ENCODE results near the gene ABCD4.

ABCD4 gene

DNA sequence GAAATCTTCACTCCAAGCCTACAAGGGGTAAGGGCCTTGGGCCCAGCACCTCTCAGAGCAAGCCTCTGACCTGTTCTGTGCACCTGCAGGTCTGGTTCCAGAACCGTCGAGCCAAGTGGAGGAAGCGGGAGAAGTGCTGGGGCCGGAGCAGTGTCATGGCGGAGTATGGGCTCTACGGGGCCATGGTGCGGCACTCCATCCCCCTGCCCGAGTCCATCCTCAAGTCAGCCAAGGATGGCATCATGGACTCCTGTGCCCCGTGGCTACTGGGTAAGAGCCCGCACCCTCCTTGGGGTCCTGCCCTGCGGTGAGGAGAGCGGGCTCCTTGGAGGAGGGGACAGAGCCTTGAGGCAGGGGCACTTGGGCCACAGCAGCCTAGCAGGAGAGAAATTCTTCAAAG is 43.2 kb downstream of the ABCD4 start:
- no peak for DNase-seq (ENCODE audit: low read depth, low spot score)

DNA sequence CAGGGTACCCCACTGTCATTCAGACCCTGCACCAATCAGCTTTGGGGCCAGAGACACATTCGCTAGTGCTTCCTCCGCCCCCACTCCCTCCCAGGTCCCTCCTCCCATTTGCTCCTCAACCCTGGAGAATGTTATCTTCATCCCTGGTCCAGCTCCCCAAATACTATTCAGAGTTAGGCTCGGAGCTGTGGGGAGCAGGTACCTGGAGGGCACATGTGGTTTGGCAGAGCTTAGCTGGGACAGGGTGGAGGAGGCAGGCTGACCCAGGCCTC is 44.0 kb downstream of the ABCD4 start:
- no peak for DNase-seq (ENCODE audit: low read depth, low spot score)

DNA sequence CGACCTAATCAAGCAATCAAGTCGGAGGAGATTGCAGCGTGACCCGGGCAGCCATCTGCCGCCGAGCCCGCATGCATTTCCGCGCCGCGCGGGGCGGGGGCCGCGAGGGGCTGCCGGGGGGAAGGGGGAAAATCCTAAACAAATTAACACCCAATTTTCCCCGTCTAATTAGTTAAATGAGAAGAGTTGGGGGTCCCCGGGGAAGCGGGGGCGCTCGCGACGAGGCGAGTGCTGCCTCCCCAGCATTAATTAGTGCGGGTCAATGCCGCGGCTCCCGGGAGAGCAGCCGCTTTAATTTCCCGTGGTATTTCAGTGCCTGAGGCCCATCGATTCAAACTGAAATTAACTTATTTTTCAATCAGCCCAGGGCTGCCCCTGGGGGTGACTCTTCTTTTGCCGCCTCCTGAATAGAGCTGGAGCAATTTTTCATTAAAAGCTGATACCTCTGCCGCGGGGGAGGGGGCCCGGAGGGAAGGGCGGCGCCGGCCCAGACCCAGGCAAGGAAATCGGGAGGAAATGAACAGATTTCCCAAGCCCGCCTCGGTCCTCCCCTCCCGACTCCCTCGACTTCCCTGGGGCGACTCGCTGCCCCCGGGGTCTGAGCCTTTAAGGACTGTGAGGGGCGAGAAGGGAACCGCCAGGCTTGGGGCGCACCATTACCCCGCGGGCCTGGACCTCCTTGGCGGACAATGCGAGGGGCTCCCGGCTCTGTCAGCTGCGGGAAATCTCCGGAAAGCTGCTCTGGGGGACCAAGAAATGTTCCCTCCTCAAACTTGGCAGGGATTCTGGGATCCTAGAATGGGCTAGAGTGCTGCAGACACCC is 44.6 kb downstream of the ABCD4 start:
- peak; percentile 8 for DNase-seq (ENCODE audit: low read depth, low spot score)

DNA sequence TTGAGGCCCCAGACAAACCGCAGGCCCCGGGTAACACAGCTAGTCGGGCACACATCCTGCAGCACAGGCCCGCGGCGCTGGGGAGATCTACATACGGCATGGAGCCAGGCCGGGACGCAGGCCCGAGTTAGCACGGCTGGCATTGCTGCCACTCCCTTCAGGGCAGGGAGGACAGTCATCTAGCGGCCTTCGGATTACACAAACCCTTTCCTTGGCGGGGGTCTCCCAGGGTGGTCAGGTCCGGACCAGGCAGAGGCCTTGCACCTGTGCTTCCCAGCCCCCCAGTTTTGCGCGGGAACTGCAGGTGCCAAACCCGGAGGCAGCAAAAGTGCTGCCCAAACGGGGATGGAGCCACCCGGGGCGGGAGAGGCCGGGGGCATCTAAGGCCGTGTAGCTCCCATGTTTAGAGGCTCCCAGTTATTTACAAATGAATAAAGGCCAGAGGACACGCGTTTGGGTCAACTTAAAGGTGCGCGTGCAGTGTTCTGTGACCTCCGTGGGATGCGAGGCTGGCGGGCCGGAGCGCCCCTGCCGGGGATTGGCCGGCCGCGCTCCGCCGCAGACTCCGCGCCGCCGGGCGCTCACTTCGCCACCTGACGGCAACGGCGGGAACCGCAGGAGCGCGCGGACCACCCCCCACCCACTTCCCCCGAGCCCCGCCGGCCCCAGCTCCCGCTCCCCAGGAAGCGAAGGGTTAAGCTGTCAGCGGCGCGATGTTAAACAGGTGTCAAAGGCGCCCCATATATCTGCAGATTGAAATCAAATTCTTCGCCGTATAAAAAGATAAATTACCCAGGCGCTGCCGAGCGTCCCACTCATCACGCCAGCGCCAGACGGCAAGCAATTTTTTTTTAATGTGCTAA is 45.4 kb downstream of the ABCD4 start:
- peak; percentile 68 for DNase-seq (ENCODE audit: low read depth, low spot score)

DNA sequence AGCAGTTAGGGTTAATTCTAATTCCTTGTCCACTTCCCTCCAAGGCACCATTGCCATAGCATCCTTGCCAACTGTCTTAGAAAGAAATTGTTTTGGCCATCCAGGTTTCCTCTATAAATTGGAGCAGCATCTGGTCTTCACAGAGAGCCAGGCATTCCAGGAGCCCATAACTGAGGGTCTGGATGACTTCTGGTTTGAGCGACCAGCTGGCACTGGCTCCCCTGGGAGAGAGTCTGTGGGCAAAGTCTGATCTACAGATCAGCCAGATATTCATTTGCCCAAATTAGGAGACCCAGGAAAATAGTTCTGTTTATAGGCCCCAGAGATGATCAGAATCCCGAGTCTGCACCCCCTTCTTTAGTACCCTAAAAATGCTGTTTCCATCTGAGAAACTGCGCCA is 47.5 kb downstream of the ABCD4 start:
- no peak for DNase-seq (ENCODE audit: low read depth, low spot score)

DNA sequence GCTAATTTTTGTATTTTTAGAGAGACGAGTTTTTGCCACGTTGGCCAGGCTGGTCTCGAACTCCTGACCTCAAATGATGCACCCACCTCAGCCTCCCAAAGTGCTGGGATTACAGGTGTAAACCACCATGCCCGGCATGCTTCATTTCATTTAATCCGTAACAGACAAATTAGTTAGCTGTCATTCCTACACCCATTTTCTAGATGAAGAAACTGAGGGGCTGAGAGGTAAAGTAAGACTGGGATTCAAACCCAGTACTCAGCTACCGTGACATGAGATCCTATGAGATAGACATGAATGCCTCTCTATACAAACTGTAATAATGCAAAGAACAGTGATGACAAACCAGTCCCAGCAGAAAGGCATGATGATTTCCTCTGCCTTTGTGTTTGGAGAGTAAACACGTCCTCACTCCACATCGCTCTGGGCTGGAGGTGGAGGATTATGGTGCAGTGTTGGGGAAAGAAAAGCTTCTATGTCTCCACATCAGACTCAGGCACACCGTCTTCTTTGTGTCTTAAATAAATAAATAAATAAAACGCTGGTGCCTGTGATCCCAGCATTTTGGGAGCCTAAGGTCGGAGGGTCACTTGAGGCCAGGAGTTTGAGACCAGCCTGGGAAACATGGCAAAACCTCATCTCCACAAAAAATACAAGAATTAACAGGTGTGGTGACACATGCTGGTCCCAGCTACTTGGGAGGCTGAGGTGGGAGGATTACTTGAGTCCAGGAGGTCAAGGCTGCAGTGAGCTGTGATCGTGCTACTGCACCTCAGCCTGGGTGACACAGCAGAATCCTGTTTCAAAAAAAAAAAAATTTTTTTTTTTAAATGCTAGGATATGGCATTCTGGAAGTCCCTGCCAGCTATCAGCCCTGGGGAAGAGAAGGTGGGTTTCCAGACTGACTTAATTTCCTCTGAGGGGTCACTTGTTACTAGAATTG is 53.0 kb downstream of the ABCD4 start:
- no peak for DNase-seq (ENCODE audit: low read depth, low spot score)

DNA sequence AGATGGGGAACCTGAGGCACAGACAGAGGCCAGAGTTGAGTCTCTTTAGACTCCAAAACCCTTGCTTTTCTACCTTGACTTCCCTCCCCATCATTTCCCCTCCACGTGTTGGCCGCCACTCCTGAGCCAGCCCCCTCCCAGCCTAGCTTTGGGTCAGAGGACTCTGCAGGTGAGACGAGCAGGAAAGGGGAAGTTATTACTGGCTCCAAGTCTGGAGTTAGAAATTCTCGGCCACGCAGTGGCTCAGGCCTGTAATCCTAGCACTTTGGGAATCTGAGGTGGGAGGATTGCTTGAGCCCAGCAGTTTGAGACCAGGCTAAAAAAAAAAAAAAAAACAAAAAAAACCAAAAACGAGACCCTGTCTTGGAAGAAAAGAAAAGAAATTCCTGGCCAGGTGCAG is 54.7 kb downstream of the ABCD4 start:
- no peak for DNase-seq (ENCODE audit: low read depth, low spot score)

DNA sequence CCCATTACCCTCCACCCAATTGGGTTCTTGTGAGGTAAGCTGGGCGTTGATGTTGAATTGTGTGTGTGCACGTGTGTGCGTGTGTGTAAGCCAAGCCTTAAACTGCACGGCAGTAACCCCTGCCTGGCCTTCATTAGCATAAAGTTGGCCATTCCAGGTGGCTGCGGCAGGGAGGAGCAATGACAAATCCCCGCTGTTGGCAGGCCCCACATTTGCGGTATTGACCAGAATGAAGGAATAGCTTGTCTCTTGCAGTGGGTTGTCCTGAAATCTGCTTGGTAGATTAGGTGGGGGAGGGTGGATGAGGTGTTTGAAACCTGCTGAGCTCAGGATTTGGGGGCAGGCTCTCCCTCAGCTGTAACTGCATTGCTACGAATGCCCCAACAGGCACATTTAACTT is 56.2 kb downstream of the ABCD4 start:
- DNase-seq (ENCODE audit: low read depth, low spot score): no peak

DNA sequence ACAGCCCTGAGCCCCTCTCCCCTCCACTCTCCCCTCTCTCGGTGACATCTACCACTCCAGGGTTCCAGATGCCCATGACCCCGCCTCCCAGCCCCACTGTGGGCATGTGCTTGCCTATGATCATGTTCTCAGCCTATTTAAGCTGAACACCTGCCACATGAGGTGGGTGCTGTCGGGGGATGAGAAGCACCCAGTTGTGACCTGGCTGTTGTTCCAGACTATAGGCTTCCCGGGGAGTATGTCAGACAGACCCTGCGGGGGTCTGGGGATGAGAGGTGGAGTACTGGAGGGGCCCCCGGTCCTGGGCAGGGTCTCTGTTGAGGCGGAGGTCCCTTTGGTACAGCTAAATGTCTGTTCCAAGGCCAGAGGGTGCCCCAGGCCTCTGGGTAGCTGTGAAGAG is 57.4 kb downstream of the ABCD4 start:
- DNase-seq (ENCODE audit: low read depth, low spot score): no peak

DNA sequence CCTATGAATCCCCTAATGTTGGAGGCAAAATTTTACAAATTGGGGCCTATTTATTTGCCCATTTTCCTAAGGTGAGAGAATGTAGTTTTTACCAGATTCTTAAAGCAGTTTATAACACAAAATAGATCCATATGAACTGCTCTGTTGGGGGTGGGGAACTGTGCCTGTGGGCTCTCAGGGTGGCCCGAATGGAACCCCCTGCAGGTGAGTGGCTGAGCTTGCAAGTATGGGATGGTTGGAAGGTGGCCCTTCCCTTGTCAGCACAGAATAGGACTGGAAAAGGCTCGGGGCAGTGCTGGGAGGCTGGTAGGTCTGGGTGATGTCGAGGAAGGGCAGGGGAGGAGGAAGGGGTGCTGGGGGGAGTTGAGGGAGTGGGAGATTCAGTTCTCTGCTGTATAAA is 58.6 kb downstream of the ABCD4 start:
- DNase-seq (ENCODE audit: low read depth, low spot score): no peak

DNA sequence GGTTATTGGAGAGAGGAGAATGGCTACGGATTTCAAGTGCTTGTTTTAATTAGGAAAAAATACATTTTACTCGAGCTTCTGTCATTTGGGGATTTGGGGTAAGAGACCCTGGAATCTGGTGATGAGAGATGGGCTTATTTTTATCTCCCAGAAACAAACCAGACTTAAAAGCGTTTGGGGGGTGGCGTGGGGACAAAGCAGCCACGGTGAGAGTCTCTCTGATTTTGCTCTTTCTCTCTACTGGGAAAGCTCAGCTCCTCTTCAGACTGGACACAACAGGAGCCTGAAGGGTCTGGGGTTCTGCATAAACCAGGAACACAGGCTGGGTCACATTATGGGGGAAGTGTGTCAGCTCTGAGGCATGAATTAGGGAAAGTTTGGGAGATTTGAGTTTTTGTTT is 59.7 kb downstream of the ABCD4 start:
- no peak for DNase-seq (ENCODE audit: low read depth, low spot score)

DNA sequence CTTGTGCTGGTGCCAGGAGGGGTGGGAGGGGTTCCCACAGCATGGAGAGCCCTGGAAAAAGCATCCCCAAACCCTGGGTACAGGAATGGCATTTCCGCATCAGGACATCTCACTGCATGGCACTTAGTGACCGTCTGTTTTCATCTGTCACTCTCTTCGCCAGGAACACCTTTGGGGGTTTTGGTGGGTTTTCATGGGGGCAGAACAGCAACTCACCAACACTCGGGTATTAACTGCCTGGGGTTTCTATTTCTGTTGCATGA is 60.0 kb downstream of the ABCD4 start:
- no peak for DNase-seq (ENCODE audit: low read depth, low spot score)

DNA sequence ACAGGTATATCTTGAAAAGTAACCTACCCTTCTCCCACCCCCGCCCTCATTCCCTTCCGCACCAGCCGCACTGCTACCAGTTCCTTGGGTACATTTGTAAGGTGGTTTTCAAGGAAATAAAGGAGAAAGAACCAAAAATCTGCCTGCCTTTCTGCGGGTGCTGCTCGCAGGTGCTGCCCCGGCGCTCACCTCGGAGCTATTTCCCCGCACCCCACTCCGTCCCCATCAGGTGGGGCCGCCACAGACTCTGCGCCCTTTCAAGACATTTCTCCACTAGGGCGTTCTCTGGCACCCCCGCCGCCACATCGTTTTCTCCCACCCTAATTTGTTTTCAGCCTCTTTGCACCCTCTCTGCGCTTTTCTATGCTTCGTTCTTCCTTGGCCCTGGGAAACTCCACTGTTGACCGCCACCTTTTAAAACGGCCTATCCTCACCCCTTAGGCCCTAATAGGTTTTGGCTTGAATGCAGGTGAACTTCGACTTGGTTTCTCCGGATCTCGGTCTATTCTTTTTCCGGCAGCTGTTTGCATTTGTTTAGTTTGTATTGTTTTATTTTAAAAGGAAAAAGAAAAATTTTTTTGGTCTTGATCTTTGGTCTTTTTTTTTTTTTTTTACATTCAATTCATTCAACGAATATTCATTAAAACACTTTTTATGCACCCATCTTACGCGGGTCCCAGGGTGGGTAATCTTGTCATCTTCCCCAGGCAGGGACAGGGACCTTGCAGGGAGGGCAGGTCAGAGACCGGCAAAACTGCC is 60.5 kb downstream of the ABCD4 start:
- peak; percentile 18 for DNase-seq (ENCODE audit: low read depth, low spot score)

DNA sequence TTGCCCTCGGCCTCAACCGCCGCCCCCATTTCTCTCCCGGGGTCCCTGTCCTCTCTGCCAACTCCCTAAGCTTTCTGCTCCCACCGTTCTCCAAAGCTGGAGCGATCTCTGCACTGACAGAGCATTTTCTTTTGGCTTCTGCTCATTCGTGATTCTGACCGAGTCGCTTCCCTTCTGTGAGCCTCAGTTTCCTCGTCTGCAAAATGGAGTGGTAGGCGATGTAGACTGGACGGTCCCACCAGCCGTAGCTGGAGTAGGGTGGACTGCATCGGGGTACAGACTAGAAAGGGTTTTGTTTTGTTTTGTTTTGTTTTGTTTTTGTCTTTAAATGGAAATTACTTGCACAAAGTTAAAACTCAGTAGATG is 61.1 kb downstream of the ABCD4 start:
- peak; percentile 7 for DNase-seq (ENCODE audit: low read depth, low spot score)

DNA sequence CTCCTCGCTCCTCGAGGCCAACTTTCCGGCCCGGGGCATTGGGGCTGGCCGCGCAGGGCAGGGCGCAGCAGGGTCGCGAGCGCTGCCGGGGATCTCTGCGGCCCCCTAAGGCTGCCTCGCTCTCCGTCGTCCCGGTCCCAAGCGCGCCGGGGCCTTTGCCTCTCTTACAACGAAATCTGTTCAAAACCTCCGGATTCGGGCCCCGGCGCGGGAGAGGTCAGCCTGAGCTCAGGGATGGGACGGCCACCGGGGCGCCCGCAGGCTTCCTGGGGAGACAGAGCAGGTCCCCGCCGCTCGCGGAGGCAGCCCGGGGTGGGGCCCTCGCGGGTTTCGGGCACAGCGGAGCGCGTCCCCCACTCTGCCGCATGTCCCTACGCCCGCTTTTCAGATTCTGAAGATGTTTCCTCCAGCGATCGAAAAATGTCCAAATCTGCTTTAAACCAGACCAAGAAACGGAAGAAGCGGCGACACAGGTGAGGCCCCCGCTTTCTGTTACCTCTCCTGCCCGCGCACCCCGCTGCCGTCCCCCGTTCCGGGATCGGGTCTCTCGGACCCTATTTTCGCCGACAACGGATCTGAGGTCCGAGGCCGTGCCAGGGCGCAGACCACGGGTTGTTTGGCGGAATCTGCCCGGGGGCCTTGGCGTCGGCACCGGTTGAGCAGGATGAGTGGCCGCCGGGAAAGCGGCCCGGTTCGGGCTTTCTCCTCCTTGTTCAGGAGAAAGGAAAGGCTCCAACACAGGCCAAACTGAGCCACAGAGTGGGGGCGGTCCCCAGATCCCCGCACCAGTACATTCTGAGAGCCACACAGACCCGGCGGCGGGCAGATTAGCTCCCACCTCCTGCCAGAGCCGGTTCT is 61.7 kb downstream of the ABCD4 start:
- DNase-seq (ENCODE audit: low read depth, low spot score): peak; percentile 46

DNA sequence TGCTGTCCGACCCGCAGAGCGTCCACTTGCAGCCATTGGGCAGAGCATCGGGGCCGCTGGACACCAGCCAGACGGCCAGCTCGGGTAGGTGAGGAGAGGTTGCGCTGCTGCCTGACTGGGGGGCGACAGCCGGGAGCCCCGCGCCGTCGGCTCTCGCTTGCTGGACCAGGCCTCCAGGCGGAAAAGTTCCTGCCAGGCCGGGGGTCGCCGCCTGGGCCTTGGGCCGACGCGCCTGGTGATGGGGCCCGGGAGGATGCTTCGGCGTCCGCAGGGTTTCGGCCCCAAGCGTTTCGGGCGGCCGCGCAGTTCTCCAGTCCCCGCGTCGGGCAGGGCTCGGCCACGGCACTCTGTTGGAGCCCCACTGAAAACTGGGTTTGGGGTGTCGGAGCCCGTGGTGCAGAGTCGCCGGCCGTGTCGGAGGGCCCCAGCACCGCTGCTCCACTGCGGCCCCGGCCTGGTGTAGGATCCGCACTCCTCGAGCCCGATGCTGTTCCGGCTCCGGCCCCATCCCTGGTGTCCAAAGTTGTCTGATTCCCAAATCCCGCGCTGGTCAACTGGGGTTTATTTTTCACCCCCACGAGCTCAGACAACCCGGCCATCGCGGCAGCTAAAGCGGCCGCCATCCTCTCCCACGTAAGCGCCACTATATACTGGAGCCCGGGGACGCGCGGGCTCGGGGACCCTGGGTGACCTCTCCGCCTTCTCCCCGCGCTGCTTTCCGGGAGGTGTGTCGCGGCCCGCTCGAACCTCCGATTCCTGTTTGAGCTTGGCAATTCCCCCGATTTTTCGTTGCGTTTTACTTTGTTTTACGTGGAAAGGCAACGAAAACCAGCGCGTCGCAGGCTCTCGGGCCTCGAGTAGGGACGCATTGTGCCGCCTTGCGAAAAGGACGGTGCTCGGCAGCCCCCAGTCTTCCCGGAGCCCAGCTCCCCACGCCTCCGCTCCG is 62.6 kb downstream of the ABCD4 start:
- no peak for DNase-seq (ENCODE audit: low read depth, low spot score)

DNA sequence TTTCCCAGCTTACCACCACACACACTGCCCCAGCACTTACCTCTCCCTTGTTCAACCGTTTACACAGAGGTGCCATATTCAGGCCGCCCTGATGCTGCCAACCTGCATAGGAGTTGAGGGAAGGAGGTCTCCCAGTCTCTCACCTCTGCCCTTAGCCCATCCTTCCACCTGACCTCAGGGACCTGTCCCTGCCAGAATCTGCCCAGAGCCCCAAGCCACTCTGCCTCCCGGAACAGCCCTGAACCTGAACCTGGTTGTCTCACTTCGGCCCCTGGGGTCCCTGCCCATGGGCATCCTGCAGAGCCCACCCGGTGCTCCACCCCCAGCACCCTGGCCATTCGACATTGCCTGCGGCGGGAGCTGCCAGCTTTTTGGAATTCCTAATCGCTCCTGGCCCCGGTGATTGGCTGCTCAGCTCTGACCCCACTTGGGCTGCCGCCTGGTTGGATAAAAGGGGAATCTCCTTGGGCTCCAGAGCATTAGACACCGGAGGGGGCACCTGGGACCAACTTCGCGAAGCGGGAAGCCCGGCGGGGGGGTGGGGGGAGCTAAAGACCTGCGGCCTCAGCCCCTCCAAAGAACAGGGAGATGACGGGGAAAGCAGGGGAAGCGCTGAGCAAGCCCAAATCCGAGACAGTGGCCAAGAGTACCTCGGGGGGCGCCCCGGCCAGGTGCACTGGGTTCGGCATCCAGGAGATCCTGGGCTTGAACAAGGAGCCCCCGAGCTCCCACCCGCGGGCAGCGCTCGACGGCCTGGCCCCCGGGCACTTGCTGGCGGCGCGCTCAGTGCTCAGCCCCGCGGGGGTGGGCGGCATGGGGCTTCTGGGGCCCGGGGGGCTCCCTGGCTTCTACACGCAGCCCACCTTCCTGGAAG is 63.5 kb downstream of the ABCD4 start, which contains the start of gene VSX2:
TSS of gene VSX2 (plus strand) at position 476 of the 874 bp plus-strand sequence. CDS start at position 589, 113 bp downstream.
- DNase-seq (ENCODE audit: low read depth, low spot score): no peak

DNA sequence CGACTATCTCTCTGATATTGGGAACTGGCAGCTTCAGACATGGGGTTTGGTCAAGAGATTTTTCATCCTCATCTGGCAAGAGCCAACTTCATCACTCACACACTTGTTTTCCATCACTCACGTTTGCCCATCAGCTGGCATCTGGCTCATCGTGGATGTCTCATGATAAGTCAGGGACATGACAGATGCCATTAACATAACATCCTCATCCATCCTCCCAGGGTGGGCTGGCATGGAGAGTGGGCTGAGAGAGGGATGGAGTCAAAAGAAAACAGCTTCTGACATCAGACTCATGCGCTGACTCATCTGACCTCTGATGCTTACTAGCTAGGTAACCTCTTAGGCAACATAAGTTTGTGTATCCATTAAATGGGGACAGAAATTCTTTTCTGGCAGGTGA is 65.3 kb downstream of the ABCD4 start:
- no peak for DNase-seq (ENCODE audit: low read depth, low spot score)

All from astrocyte of the hippocampus (primary cell).